DND-41 (cell line): ENCODE measurements around the gene RTP1.

Experiments used
- EZH2 ChIP-seq: IDR thresholded peaks from 3 replicates; pipeline ENCODE4 v1.6.1; 2012; ENCODE audit warnings: borderline replicate concordance, low read depth, mild to moderate bottlenecking, moderate library complexity, low read length, inconsistent platforms; ENCODE audit not compliant: severe bottlenecking
- TF ChIP-seq, protein P1 (sequence below): IDR thresholded peaks from 2 replicates; pipeline ENCODE4 v1.5.1; 2012; ENCODE audit warnings: borderline replicate concordance, low read length, moderate library complexity, mild to moderate bottlenecking; ENCODE audit not compliant: poor library complexity, severe bottlenecking; ENCODE audit errors: extremely low read depth

DNA sequence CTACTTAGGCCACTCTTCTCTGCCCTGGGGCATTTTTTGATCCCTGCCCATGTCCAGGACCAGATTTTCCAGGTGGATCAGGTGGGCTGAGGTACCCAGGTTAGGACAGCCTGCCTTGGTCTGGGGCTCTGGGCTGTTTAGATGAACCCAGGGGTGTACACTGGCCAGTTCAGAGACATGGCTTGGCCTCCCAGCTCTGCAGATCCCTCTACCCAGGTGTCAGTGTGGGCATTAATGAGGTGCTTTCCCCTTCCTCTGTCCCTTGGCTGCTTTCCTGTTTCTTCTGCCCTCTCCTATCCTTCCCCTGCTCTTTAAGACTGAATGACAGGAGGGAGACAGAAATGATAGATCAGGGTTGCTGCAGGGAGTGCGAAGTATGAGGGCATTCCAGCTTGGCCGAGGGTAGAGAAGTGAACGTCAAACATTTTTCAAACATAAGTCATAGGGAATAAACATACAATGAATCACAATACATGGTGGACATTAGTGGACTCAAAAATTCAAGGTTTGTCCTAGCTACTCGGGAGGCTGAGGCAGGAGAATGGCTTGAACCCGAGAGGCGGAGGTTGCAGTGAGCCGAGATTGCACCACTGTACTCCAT is 30.5 kb downstream of the RTP1 start:
- TF ChIP-seq, protein P1, sequence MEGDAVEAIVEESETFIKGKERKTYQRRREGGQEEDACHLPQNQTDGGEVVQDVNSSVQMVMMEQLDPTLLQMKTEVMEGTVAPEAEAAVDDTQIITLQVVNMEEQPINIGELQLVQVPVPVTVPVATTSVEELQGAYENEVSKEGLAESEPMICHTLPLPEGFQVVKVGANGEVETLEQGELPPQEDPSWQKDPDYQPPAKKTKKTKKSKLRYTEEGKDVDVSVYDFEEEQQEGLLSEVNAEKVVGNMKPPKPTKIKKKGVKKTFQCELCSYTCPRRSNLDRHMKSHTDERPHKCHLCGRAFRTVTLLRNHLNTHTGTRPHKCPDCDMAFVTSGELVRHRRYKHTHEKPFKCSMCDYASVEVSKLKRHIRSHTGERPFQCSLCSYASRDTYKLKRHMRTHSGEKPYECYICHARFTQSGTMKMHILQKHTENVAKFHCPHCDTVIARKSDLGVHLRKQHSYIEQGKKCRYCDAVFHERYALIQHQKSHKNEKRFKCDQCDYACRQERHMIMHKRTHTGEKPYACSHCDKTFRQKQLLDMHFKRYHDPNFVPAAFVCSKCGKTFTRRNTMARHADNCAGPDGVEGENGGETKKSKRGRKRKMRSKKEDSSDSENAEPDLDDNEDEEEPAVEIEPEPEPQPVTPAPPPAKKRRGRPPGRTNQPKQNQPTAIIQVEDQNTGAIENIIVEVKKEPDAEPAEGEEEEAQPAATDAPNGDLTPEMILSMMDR: no peak
- no peak for TF ChIP-seq EZH2
